Frontal cortex (tissue), 4 donors: ENCODE results near the gene FGFR4. TPM values are rescaled to one million over a fixed set of nuclear protein-coding genes. Genes with fewer than 3 reads are reported as not detected.

Source experiments
- DNase-seq, 2 donors: peaks; one replicate each; pipeline ENCODE4 v3.0.0; 2012; ENCODE audit warnings: low spot score in 2 of 2
- FAIRE-seq: peaks from 2 replicates; lab custom pipeline; 2012; peaks lifted over from hg19 to GRCh38; lab: Jason Lieb, UNC
- total RNA-seq: library from RNA; depleted of rRNA; stranded (reverse); fragments of >200 nt; gene quantifications from one replicate; pipeline ENCODE4 v1.2.3, GENCODE V29; 2014
- donor health status: control.
- donor health status: control.
- donor health status: control.

The FGFR4 gene
- total RNA-seq, 1 donor from 2014 or later, result 1.2 TPM

DNA sequence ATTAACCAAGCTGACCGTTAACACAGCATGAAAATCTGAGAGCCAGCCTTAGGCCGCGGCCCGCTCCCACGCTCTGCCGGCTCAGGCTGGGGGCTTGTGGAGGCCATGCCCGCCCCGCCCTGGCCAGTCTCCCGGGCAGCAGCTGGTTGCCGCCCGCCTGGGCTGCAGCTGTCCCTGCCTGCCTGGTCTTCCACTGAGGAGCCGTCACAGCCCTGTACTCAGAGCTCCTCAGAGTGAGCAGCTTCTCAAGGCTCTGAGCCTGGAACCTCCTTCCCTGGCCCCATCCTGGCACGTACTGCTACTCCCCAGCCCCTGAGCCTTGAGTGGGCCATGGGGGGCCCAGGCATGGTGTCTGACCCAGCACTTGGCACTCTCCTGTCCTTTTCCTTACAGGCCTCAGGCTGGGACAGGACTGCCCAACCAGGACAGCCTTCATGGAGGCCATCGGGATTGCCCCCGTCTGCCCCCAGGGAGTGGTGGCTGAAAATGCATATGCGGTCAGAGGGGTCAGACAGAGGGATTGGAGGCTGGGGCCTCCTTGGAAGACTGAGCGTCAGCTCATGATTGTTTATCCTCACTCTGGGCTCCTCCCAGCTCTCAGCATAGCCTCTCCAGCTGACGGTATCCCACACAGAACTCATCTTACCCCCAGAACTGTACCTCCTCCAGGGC lies 11.9 kb downstream of the FGFR4 start:
- DNase-seq, result peak in 1 of 2 donors; percentile 59
- FAIRE-seq, result no peak

DNA sequence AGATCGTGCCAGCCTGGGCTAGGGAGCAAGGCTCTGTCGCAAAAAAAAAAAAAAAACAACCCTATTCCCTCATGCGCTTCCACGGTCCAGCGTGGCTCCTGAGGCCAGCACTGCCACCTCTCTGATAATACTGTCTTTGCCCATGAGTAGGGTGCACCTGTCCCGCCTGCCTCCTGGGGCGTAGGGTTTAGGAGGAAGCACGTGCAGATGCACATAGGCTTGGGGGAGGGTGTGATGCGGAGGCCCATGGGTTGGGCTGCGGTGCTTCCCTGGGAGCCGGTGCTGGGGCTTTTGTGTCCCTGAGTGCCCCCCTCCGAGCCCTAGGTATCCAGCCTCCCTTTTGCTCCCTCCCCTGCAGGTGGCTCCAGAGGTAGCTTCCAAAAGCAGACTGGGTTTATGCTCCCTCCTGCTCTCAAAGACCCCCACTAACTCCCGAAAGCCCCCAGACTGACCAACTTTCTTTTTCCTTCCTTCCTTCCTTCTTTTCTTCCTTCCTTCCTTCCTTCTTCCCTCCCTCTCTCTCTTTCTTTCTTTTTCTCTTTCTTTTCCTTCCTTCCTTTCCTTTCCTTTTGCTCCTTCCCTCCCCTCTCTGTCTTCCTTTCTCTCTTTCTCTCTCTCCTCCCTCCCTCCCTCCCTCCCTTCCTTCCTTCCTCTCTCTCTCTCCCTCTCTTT lies 12.8 kb downstream of the FGFR4 start:
- FAIRE-seq (no peak), DNase-seq (no peak)

DNA sequence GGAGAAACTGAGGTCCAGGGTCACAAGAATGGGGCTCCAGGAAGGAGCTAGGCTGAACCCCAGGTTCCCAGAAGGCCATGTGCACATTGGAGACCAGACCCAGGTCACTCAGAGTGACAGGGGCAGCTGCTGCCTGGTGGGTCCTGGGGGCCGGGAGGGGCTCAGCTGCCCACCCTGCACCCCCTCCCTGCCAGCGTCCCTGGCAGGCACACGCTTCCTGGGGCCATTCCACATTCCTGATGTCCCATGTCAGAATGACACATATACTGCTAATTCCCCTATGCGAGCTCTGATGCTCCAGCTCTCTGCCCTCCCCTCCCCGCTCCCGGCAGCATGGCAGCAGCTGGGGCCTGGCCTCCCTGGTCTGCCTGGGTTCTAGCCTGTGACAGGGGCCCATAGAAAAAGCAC lies 14.0 kb downstream of the FGFR4 start:
- DNase-seq (no peak), FAIRE-seq (no peak)

DNA sequence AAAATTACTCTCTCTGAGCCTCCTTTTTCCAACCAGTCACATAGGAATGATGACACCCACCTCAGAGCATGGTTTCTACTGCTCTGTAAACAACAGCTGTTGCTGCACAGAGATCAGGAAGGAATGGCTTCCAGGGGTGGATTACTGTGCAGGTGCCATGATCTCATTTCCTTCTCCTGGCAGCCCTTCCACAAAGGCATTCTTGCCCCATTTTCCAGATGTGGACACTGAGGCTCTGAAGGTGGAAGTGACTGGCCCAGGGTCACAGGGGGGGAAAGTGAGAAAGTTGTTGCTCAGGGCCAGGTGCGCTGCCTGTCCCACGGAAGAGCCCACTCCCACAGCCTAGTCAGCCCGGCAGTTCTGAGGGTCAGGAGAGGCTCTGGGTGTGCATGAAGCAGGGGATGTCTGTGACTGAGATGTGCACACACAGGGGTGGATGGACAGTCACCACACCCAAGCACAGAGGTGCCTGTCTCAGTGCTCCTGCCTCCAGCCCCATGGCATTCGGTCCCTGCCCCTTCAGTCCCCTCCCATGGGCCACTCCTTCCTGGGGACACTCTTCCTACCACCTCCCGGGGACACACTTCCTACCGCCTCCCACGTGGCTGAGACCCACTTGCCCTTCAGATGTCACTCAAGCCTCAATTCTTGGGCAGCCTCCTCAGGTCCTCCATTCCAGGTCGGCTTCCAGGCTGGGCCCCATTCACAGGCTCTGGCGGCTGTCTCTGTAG lies 17.0 kb downstream of the FGFR4 start:
- DNase-seq (no peak), FAIRE-seq (no peak)

DNA sequence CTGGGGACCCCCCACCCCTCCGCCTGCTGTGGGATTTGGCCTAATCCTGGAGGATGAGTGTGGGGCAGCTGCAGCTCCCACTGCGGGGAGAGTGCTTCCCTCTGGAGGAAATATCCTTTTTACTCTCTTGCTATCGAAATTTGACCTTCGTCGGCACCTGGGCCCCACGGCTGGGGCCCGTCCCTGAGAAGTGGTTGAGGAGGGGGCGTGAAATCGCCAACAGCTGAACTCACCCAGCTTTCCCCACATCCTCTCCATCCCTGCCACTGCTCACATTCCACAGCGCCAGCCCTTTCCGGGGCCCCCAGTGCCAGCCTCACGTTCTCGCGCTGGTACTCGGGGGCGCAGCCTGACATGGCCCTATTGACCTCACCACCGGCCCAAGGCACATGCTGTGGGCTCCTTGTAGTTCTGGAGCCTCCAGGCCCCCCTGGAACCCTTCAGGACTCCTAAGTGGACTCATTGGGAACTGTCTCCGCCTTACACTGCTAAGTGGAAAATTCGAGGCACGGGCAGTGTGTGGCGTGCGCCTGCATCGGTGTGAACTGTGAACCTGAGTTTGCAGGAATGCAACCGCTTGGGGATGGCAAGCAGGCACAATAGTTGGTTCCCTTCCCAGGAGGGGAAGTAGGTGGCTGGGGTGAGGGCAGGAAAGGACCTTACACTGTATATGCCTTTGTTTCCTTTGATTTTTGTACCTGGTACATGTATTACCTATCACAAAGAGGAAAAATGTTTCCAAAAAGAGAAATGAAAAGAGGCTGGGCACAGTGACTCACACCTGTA lies 19.2 kb downstream of the FGFR4 start:
- DNase-seq (no peak), FAIRE-seq (no peak)

DNA sequence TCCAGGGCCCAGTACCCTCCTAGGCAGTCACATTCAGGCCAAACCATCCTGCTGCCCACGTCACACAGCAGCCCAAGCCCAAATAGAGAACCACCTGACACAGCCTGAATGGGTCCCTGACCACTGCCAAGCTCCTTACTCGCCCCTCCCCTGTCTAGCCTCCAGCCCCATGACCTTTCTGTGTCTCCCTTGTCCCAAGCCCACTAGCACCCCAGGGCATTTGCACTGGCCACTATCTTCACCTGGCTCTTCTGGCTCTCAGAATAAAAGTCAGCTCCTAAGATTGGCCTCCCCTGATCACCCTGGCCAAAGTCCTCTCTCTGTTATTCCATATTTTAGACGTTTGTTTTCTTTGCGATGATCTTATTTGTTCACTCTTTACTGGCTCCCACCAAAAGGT lies 20.4 kb downstream of the FGFR4 start:
- FAIRE-seq, result no peak
- DNase-seq, result no peak

DNA sequence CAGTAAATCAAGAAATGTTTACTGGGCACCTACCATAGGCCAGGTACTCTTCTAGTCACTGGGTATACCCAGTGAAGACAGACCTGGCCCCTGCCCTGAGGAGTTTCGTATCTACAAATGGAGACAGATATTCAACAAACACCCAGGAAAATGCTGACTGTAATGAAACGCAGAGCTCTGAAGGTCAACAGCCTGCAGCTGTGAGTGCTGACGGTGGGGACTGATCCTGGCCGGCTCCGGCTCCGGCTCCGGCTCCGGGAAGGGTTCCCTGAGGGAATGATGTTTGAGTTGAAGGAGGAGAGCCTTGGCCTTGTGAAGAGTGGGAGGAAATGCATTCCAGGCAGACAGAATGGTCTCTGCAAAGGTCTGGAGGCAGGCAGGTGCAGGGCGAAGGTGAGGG lies 23.1 kb downstream of the FGFR4 start:
- FAIRE-seq (no peak), DNase-seq (no peak)

DNA sequence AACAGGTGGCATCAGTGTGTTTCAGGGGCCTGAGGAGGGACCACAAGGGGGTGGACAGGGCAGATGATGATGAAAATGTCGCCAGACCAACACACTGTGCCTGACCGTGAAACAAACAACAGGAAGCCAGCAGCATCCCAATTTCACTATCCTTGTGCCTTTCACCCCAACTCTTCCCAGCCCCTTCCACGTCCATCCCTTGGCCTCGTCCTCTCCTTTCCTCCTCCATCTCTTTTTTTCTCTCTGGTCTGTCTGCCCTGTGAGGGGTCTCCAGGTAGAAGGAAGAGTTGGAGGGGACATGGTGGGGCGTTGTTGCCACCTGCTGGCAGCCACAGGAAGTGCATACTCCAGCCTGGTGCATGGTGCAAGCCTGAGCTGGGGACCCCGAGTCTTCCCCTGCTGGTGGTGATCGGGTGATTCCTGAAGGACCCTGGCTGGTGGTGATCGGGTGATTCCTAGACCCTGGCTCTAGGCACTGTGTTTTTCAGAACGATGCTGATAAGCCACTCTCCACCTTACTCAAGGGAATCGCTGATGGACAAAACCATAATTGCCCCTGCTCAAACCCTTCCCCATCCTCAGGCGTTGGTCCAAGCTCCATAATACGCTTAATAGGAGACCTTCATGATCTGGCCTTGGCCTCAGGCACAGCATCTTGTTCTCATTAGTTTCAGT lies 25.1 kb downstream of the FGFR4 start:
- no peak for FAIRE-seq

DNA sequence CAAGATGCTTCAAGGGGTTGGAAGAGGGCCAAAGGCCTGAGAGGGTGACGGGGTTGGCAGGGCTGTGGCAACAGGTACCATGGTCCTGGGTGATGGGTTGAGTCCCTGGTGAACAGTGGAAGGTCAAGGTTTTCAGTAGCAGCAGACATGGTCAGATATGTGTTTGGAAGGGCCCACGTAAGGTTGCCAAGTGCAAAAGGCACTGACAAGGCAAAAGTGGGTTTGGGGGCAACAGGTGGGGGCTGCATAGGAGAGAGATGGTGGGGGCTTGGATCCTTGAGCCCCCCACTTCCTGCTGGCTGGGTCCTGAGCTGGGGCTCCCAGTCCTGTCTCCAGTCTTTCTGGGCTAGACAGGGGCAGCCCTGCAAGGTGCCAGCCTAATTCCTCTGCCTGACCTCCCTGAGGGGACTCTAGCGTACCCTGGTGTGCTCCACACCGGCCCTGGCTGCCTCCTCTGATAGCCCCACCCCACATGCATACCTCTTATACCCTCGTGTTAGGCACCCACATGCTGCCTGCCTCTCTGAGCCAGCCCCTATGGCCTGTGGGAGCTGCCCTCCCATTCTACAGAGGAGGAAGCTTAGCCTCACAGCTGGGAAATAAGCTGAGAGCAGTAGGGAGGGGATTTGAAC lies 26.0 kb downstream of the FGFR4 start:
- no peak for FAIRE-seq
- no peak for DNase-seq

More for the DNA sequence above, 25.1 kb downstream of the FGFR4 start:
- peak in 1 of 2 donors; percentile 71 for DNase-seq

DNA sequence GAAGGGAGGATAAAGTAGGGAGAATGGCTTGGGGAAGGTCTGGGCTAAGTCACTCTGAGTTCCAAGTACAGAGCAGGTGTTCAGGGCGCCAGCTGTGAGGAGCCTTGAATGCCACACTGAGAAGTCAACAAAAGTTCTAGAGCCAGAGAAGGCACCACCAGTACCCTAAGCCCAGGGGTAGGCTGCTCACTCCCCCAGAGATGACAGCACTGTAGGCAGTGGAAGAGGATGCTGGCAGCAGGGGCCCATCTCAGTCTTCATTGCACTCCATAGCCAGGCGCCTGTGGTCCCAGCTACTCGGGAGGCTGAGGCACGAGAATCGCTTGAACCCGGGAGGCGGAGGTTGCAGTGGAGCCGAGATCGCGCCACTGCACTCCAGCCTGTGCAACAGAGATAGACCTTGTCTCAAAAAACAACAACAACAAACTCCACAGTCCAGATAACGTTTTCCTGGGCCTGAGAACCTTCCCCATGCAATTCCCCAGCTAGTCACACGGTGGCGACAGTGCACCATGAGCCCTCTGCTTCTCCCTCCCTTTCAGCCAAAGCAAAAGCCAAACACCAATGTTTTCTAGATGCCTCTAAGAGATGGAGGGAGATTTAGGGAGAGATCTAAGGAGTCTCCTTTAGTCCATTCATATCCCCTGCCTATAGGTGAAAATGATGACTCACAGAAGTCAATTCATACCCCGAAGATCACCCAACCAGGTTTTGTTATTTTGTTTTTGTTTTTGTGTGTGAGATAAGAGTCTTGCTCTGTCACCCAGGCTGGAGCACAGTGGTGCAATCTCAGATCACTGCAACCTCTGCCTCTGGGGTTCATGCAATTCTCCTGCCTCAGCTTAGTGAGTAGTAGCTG lies 27.1 kb downstream of the FGFR4 start:
- FAIRE-seq (peak; percentile 67), DNase-seq (peak; percentile 84 to 89)

DNA sequence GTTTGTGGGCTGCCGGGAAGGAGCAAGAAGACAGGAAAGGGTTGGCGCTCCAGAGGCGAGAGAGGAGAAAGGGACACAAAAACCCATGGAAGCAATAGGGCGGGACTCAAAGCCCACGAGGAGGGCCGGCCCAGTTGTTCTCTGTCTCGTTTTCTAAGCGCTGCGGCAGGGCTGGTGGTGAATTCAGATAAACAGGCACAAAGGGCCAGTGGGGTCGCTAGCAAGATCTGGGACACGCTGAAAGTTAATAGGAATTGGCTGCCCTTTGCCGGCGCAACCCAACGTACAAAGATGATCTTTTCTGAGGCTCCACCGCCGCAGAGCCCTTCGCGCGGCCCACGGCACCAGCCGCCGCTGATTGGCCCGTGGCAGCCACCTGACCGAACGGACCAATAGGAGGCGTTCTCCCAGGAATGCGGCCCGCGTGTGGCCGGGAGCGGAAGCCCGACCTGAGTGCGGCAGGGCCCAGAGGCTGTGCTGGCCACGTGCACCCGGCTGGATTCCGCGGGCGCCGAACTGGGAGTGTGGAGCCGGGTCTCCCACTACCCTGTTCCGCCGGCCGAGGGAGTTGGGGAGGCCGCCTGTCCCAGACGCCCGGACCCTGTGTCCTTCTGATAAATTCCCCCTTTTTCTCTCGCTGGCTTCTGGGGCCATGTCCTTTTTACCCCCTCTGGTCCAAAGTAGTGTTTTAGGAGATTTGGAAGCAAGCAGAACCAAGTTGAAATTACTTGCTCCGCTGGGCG lies 30.1 kb downstream of the FGFR4 start:
- DNase-seq (peak; percentile 89 to 96), FAIRE-seq (no peak)

DNA sequence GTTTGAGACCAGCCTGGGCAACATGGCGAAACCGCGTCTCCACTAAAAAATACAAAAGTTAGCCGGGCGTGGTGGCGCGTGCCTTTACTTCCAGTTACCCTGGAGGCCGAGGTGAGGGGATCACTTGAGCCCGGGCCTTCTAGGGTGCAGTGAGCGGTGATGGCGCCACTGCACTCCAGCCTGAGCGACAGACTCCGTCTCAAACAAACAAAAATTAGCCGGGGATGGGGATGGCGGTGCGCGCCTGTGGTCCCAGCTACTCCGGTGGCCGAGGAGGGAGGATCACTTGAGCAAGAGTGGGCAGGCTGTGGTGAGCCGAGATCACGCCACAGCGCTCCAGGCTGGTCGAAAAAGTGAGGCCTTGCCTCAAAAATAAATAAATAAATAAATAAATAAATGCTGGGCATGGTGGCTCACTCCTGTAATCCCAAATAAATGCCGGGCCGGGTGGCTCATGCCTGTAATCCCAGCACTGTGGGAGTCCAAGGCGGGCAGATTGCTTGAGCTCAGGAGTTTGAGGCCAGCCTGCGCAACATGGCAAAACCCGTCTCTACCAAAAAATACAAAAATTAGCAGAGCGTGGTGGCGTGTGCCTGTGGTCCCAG lies 30.8 kb downstream of the FGFR4 start:
- no peak for DNase-seq
- FAIRE-seq, result no peak

DNA sequence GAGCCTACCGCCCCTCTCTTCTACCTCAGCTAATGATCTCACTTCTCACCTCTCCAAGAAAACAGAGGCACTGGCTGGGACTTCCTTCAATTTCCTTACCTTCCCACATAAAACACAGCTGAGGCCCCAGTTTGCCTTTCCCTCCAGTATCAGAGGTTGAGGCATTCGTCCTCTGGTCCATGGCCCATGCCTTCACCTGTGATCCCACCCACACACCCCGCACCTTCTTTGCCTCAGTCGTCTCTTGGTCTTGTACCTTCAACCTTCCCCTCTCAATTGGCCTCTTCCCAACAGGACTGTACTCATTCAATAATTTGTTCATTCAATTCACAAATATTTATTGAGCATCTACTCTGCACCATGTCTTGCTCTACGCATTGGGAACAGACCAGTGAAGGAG lies 35.9 kb downstream of the FGFR4 start:
- no peak for DNase-seq
- FAIRE-seq, result no peak

DNA sequence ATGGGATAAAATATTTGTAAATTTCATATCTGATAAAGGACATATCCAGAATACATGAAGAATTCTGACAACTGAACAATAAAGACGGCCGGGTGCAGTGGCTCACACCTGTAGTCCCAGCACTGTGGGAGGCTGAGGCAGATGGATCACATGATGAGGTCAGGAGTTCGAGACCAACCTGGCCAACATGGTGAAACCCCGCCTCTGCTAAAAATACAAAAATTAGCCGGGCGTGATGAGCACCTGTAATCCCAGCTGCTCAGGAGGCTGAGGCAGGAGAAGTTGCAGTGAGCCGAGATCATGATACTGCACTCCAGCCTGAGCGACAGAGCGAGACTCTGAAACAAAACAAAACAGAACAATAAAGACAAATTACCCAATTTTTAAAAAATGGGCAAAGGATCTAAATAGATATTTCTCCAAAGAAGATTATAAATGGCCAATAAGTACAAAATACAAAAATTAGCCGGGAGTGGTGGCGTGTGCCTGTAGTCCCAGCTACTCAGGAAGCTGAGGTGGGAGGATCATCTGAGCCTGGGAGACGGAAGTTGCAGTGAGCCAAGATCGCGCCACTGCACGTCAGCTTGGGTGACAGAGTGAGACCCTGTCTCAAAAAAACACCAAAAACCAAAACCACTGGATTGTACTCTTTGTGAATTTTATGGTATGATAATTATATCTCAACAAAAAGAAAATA lies 37.2 kb downstream of the FGFR4 start:
- FAIRE-seq (no peak), DNase-seq (no peak)

DNA sequence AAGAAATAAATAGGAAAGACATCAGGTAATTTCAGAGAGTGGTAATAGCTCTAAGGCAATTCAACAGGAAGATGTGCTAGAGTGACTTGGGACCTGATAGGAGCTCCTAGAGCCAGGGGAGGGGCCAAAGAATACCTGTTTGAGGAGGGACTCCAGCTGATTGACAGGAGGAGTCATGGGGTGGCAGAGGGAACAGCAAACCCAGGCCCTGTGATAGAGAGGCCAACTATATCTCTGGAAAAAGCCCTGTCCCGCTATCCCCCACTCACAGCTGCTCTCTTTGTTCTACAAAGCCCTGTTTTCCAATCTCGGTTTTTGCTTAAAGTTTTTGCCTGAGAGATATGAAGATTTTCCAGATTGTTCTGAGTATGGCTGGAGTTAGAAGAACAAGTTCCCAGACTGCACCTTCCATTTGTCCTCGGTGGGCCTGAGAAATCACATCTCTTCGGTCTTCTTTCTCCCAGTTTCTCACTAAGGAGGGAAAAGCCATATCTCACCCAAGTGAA lies 37.8 kb downstream of the FGFR4 start:
- DNase-seq, result no peak
- no peak for FAIRE-seq

DNA sequence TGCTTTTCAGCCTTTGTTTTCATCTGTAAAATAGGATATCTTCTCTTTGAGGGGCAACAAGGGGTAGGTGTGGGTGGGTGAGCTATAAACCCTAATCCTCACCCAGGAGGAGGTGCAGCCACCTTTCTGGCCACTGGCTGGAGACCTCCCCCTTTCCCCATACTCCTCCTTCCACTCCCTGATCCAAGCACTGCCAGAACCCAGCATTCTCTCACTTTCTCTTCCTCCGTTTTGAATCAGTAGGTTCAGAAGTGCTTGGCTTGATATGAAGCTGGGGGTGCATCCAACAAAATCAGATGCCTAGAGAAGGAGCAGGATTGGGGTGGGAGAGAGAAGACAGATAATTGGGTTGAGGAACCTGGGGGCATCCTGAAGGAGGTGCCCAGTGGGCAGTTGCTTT lies 40.1 kb downstream of the FGFR4 start:
- DNase-seq, result no peak
- no peak for FAIRE-seq
